Pancreas (tissue), 10 donors: ENCODE results near the gene PRR5L. TPM values are rescaled to one million over a fixed set of nuclear protein-coding genes. Genes with fewer than 3 reads are reported as not detected.

Source experiments
- ATAC-seq, 4 donors: fragments of 200-7000 bp; cut with Tn5 transposase; one replicate each; pipeline versions ENCODE4 v1.8.0 to v1.9.1; 2020; ENCODE audit warnings: mild to moderate bottlenecking in 4 of 4, moderate library complexity in 4 of 4
- DNase-seq, 6 donors: peaks; one replicate each; pipeline ENCODE4 v3.0.0-alpha.2; 2020
- FAIRE-seq: peaks from 2 replicates; lab custom pipeline; 2012; peaks lifted over from hg19 to GRCh38; lab: Jason Lieb, UNC
- H3K27ac ChIP-seq, 4 donors: fragments of 200-600 bp; sonication (generic); 1 replicate in 3 of 4; 2 replicates in 1 of 4; pipeline versions ENCODE4 v1.5.0 to v1.8.0; 2020
- H3K27me3 ChIP-seq, 4 donors: fragments of 200-600 bp; one replicate each; pipeline ENCODE4 v1.8.0; 2021
- H3K36me3 ChIP-seq, 3 donors: fragments of 200-600 bp; sonication (generic) in 1 of 3; one replicate each; pipeline versions ENCODE4 v1.5.0 to v1.8.0; 2020 to 2021
- H3K4me1 ChIP-seq, 3 donors: fragments of 200-600 bp; one replicate each; pipeline ENCODE4 v1.8.0; 2021
- H3K4me3 ChIP-seq, 4 donors: fragments of 200-600 bp; sonication (generic) in 2 of 4; one replicate each; pipeline versions ENCODE4 v1.5.0 to v1.8.0; 2020 to 2021
- H3K9me3 ChIP-seq, 4 donors: fragments of 200-600 bp; one replicate each; pipeline ENCODE4 v1.8.0; 2021
- CTCF ChIP-seq, 4 donors: fragments of 200-600 bp; sonication (generic) in 3 of 4; IDR thresholded peaks; one replicate each; pipeline versions ENCODE4 v1.5.0 to v1.8.0; 2021; ENCODE audit warnings: antibody characterized with exemption in 4 of 4
- WGBS, 2 donors: extraction: QIAGEN DNeasy Blood & Tissue Kit; methylation state at CpG; one replicate each; pipeline ENCODE4 v1.1.7; 2013; 5-methylcytosine and 5-hydroxymethylcytosine counted together
- intact Hi-C, 3 donors: fragments of 100-400 bp; cut with DNase I; formaldehyde crosslinking; loops; one replicate each; pipeline versions ENCODE4 v1.11.1 to v1.14.2; 2022
- polyA plus RNA-seq, 2 donors: library from polyadenylated mRNA; stranded (reverse); fragments of 200-250 nt; gene quantifications; one replicate each; pipeline ENCODE4 v1.2.3, GENCODE V29; 2013
- total RNA-seq, 6 donors: library from RNA; stranded (reverse); fragmentation: NEBNext Ultra II Directional in 4 of 6; extraction: Animal tissue kit (Norgen Biotek cat#: 25700) in 4 of 6; gene quantifications; one replicate each; pipeline versions ENCODE4 v1.2.1 to v1.2.4, GENCODE V29; 2021 to 2023
- donor health status: healthy with polysubstance abuse.
- donor health status: DM: no; HTN: no; CAD: no; lungs with moderate emphysema.
- donor health status: DM: no; HTN: no; CAD: no.
- donor health status: control.
- donor health status: control.
- donor health status: Bipolar disorder and iron deficiency.
- donor health status: DM: yes; HTN: yes; CAD: no.
- donor health status: DM: no; HTN: no; CAD: no.
- donor health status: DM: no; HTN: no; CAD: no.
- donor health status: DM: yes; HTN: yes; CAD: no.

PRR5L gene
- total and polyA plus RNA-seq, 8 donors = 1.3 to 9.0 (median 2.2) TPM

GRCh38 chr11:36405585-36406367, 109.7 kb downstream of the PRR5L start:
- intact Hi-C loops = no loop called here
- WGBS, 2 donors = 69 to 77% methylated on average over 5 of the region's 5 CpGs
- FAIRE-seq = no peak

DNA sequence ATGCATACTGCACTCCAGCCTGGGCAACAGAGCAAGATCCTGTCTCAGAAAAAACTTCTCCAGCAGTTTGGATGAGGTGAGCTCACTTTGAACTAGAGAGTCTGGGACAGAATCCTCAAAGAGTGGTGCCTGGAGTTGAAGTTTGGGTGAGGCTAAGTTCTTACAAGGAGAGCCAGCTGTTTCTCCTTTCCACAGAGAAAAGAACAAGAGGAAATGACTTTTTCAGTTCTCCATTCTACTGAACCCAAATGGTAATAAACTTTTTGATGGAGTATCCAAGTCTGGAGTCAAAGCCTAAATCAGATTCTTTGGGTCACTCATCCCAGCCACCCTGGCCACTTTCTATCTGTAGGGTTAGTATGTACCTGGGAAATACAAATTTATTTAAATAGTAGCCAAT, 111.3 kb downstream of the PRR5L start:
- TF ChIP-seq CTCF (IDR thresholded peaks at IDR 0.05) = no peak
- H3K27ac ChIP-seq = no peak overlapping the region
- no peaks in the 10 kb centered on the region for H3K27me3 ChIP-seq
- FAIRE-seq (no peak), ATAC-seq (no peak), DNase-seq (no peak)
- no peaks in the 10 kb centered on the region for H3K9me3 ChIP-seq
- no peaks in the 10 kb centered on the region for H3K36me3 ChIP-seq
- H3K4me1 ChIP-seq = no peaks in the 10 kb centered on the region
- intact Hi-C loops = no loop called here
- H3K4me3 ChIP-seq = no peak overlapping the region

More at GRCh38 chr11:36405585-36406367, 109.7 kb downstream of the PRR5L start:
- H3K4me3 ChIP-seq = no peak overlapping the region
- no peak for TF ChIP-seq CTCF (IDR thresholded peaks at IDR 0.05)
- DNase-seq = no peak
- H3K36me3 ChIP-seq = no peaks in the 10 kb centered on the region
- ATAC-seq = no peak
- no peaks in the 10 kb centered on the region for H3K9me3 ChIP-seq
- H3K4me1 ChIP-seq = no peaks in the 10 kb centered on the region
- H3K27ac ChIP-seq = no peak overlapping the region
- no peaks in the 10 kb centered on the region for H3K27me3 ChIP-seq

GRCh38 chr11:36408498-36409136, 112.5 kb downstream of the PRR5L start:
- DNase-seq (no peak), FAIRE-seq (no peak), ATAC-seq (no peak)
- Histone ChIP-seq H3K4me3 (no peak overlapping the region), H3K9me3 (no peaks in the 10 kb centered on the region), H3K4me1 (no peaks in the 10 kb centered on the region), H3K27ac (no peak overlapping the region), H3K27me3 (no peaks in the 10 kb centered on the region), H3K36me3 (no peaks in the 10 kb centered on the region)
- intact Hi-C loops = no loop called here
- TF ChIP-seq CTCF (IDR thresholded peaks at IDR 0.05) = no peak
- WGBS, 2 donors = 52 to 71% methylated on average over 6 of the region's 6 CpGs

- FAIRE-seq (no peak), DNase-seq (no peak), ATAC-seq (no peak)
- no peak for TF ChIP-seq CTCF (IDR thresholded peaks at IDR 0.05)
- no peaks in the 10 kb centered on the region for H3K9me3 ChIP-seq
- H3K36me3 ChIP-seq = no peaks in the 10 kb centered on the region
- H3K27me3 ChIP-seq = no peaks in the 10 kb centered on the region
- H3K4me3 ChIP-seq = no peak overlapping the region
- WGBS, 2 donors = 50 to 62% methylated on average over 8 of the region's 8 CpGs
- no peaks in the 10 kb centered on the region for H3K4me1 ChIP-seq
- intact Hi-C loops = no loop called here
- H3K27ac ChIP-seq = no peak overlapping the region
These were observed 113.2 kb downstream of the PRR5L start for GRCh38 chr11:36409152-36409816.
